GM21717 (cell line): ENCODE results near the gene CABP1.
"Not testable (repeated sequence)": the region's sequence is repeated elsewhere in the genome, so short reads cannot be mapped to it uniquely, and the experiment has no call there.

Experiments used
- ATAC-seq: cut with Tn5 transposase; IDR thresholded peaks from one replicate; pipeline ENCODE4 v1.9.1; 2021; ENCODE audit warnings: mild to moderate bottlenecking, moderate library complexity; ENCODE audit not compliant: unreplicated experiment

The CABP1 gene

DNA sequence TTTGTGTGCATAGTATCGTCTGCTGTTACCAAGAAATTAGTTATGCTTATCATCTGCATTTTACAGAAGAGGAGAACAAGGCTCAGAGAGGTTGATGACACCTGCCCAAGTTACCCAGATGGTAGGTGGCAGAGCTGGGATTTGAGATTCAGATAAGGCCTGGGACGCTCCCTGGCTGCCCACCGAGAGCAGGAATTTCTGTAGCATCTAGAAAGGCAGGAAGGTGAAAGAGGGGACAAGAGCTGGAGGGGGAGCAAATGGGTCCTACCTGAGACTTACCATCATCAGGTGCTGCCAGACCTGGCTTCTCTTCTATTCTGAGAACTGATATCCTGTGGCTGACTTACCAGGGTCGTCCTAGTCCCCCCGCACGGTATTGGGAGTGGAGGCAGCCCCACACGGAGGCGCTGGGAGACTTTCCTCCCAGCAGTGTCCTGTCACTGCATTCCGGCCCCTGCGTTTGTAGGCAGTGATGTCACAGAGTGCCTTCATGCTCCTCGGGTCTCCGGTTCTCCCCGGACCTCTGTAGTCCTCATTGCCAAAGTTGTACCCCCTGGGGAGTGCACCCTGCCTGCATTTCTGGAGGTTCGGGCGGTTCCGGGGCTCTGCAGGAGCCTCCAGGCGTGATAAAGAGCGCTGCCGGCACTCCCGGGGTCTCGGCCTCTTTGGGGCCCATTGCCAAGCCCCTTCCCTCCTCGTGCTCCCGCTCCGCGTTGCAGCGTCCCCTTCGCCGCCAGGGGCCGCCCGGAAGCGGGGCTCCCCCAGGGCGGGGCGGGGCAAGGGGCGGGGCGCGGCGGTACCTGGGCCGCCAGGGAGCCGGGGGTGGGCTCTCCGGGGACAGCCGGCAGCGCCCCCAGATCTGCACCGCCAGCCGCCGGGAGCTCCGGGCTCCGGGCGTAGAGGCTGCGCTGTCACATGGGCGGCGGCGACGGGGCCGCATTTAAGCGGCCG lies at the start of gene CABP1:
TSS of gene CABP1 (plus strand) at position 856 of the 951 bp plus-strand sequence. CDS start at position 916, 60 bp downstream.
- peak; percentile 62 for ATAC-seq

DNA sequence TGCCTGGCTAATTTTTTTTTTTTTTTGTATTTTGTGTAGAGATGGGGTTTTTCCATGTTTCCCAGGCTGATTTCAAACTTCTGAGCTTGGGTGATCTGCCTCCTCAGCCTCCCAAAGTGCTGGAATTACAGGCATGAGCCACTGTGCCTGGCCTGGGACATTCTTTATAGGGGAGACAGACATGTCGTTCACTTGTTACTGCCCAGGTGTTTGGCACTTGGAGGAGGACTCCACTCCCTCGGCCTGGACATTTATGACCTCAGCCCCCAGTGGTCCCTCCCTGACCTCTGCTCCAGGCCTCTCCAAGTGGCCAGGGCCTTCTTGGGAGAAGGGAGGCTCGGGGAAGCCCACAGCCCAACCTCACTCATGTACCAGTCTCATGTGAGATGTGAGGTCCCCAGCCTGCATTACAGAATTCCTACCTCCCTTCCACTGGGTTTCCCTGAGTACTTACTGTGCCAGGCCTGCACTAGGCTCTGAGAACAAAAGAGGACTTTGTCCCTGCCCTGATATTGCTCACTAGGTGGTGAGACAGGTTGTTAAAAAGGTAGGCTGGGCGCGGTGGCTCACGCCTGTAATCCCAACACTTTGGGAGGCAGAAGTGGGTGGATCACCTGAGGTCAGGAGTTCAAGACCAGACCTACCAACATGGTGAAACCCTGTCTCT lies 49.6 kb upstream of the CABP1 start:
- ATAC-seq, result no peak

- ATAC-seq, result no peak
Measured at GRCh38 chr12:120592121-120593049, 48.0 kb upstream of the CABP1 start.

GRCh38 chr12:120596901-120597300 lies 43.5 kb upstream of the CABP1 start:
- no peak for ATAC-seq

GRCh38 chr12:120597861-120598260 lies 42.6 kb upstream of the CABP1 start:
- no peak for ATAC-seq

GRCh38 chr12:120598674-120599463 lies 41.6 kb upstream of the CABP1 start:
- ATAC-seq, result no peak

- no peak for ATAC-seq
Measured at GRCh38 chr12:120599672-120600552, 40.5 kb upstream of the CABP1 start.

GRCh38 chr12:120602416-120602815 lies 38.0 kb upstream of the CABP1 start:
- ATAC-seq, result not testable (repeated sequence)

DNA sequence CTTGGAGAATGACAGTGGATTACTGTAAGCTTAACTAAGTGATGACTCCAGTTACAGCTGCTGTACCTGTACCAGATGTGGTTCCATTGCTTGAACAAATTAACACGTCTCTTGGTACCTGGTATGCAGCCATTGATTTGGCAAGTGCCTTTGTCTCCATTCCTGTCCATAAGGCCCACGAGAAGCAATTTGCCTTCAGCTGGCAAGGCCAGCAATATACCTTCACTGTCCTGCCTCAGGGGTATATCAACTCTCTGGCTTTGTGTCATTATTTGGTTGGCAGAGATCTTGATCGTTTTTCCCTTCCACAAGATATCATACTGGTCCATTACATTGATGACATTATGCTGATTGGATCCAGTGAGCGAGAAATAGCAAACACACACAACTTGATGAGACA lies 29.9 kb upstream of the CABP1 start:
- no peak for ATAC-seq

GRCh38 chr12:120611534-120611933 lies 28.9 kb upstream of the CABP1 start:
- not testable (repeated sequence) for ATAC-seq

GRCh38 chr12:120614848-120615247 lies 25.6 kb upstream of the CABP1 start:
- no peak for ATAC-seq

DNA sequence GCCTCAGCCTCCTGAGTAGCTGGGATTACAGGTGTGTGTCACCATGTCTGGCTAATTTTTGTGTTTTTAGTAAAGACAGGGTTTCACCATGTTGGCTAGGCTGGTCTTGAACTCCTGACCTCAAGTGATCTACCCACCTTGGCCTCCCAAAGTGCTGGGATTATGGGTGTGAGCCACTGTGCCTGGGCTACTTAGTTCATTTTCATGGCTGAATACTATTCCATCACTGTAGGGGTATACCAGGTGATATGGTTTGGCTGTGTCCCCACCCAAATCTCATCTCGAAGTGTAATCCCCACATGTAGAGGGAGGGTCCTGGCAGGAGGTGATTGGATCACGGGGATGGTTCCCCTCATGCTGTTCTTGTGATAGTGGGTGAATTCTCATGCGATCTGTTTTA lies 23.2 kb upstream of the CABP1 start:
- not testable (repeated sequence) for ATAC-seq

- not testable (repeated sequence) for ATAC-seq
Measured at GRCh38 chr12:120617767-120618166, 22.7 kb upstream of the CABP1 start.

GRCh38 chr12:120618954-120619615 lies 21.3 kb upstream of the CABP1 start:
- no peak for ATAC-seq

- ATAC-seq, result no peak
Measured at GRCh38 chr12:120620624-120621023, 19.8 kb upstream of the CABP1 start.

GRCh38 chr12:120625557-120626419 lies 14.6 kb upstream of the CABP1 start:
- no peak for ATAC-seq

- no peak for ATAC-seq
Measured at GRCh38 chr12:120628919-120629318, 11.5 kb upstream of the CABP1 start.
